ENCODE measurements around the gene HBE1. TPM values are rescaled to one million over a fixed set of nuclear protein-coding genes. Genes with fewer than 3 reads are reported as not detected.

HBE1 gene
- total RNA-seq, 2 experiments from 2014 or later = not detected

DNA sequence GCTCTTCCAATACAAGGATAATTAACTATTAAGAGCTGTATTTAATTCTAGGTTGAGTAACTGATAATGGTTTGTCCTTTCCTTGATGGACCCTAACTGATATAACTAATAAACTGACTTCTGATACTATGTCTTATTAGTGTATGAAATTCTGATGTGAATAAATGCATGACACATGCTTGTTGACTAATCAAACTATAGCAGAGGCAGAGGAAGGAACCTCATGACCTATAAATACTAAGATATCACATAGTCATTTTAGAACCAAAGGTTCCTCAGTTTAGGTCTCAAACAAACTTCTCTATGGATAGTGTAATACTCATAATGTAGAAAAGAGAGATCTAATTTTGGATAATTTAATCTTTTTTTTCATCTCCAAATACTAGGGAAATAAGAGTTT lies 30.7 kb downstream of the HBE1 start:
- ChIA-PET CTCF (no interaction called here), POLR2A (no interaction called here)
- Mint-ChIP-seq H3K9me3 (ENCODE audit: low read depth) (no peaks in the 10 kb centered on the region), H3K36me3 (ENCODE audit: low read depth) (no peaks in the 10 kb centered on the region), H3K27ac (no peak overlapping the region), H3K27me3 (peaks cover 3% of the 10 kb centered on the region), H3K4me1 (no peaks in the 10 kb centered on the region), H3K4me3 (no peak overlapping the region)
- ATAC-seq (no peak), DNase-seq (no peak)
- intact Hi-C loops (cut with DNase I, micrococcal nuclease) = no loop called here

DNA sequence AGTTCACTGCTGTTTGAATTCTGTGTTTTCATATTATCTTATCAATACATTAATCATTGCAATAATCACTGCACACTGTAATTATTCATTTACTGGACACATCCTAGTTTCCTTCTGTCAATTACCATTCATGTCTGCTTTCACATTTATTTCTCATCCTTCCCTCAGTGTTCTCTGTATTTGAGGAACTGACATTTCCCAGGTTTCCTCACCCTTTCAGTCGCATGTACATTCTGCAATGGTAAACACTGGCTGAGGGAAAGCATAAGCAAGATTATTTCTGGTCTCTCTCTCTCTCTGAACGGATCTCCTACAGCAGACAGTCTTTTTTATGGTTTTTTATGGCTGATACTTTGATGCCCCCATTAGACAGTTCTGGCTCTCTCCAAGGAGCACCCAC lies 31.3 kb downstream of the HBE1 start:
- peaks cover 3% of the 10 kb centered on the region for H3K27me3 Mint-ChIP-seq
- H3K9me3 Mint-ChIP-seq (ENCODE audit: low read depth) = no peaks in the 10 kb centered on the region
- ATAC-seq = no peak
- DNase-seq = no peak
- intact Hi-C loops (cut with DNase I, micrococcal nuclease) = no loop called here
- H3K4me3 Mint-ChIP-seq = no peak overlapping the region
- ChIA-PET CTCF (no interaction called here), POLR2A (no interaction called here)
- H3K36me3 Mint-ChIP-seq (ENCODE audit: low read depth) = no peaks in the 10 kb centered on the region
- no peaks in the 10 kb centered on the region for H3K4me1 Mint-ChIP-seq
- H3K27ac Mint-ChIP-seq = no peak overlapping the region

DNA sequence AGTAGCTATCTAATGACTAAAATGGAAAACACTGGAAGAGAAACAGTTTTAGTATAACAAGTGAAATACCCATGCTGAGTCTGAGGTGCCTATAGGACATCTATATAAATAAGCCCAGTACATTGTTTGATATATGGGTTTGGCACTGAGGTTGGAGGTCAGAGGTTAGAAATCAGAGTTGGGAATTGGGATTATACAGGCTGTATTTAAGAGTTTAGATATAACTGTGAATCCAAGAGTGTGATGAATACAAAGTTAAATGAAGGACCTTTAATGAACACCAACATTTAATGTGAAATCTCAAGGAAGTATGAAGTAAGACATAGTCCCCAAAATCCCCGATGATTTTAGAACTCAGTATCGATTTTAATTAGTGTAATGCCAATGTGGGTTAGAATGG lies 32.3 kb downstream of the HBE1 start:
- H3K4me3 Mint-ChIP-seq = no peak overlapping the region
- peaks cover 3% of the 10 kb centered on the region for H3K27me3 Mint-ChIP-seq
- POLR2A ChIA-PET = no interaction called here
- DNase-seq = no peak
- no peaks in the 10 kb centered on the region for H3K9me3 Mint-ChIP-seq (ENCODE audit: low read depth)
- H3K27ac Mint-ChIP-seq = no peak overlapping the region
- CTCF ChIA-PET = no interaction called here
- ATAC-seq = no peak
- intact Hi-C loops (cut with DNase I, micrococcal nuclease) = no loop called here
- no peaks in the 10 kb centered on the region for H3K4me1 Mint-ChIP-seq
- H3K36me3 Mint-ChIP-seq (ENCODE audit: low read depth) = no peaks in the 10 kb centered on the region

DNA sequence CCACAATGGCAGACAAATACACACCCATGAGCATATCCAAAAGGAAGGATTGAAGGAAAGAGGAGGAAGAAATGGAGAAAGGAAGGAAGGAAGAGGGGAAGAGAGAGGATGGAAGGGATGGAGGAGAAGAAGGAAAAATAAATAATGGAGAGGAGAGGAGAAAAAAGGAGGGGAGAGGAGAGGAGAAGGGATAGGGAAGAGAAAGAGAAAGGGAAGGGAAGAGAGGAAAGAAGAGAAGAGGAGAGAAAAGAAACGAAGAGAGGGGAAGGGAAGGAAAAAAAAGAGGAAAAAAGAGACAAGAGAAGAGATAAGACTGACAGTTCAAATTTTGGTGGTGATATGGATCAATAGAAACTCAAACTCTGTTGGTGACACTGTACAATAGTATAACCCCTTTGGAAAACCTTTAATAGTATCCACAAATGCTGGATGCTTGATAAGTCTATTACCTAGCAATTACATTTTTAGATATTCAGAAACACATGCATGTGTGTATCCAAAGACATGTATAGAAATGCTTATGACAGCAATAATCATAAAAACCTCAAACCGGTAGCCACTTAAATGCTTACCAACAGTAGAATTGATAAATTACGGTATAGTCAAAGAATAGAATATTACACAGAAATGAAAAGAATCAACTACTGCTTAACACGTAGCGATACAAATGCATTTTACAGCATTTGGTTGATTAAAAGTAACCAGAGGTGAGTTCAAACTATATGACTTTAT lies 34.2 kb downstream of the HBE1 start:
- ATAC-seq = no peak
- CTCF ChIA-PET = no interaction called here
- H3K4me1 Mint-ChIP-seq = no peaks in the 10 kb centered on the region
- H3K9me3 Mint-ChIP-seq (ENCODE audit: low read depth) = no peaks in the 10 kb centered on the region
- DNase-seq = no peak
- H3K36me3 Mint-ChIP-seq (ENCODE audit: low read depth) = no peaks in the 10 kb centered on the region
- H3K27me3 Mint-ChIP-seq = peaks cover 5% of the 10 kb centered on the region
- H3K4me3 Mint-ChIP-seq = no peak overlapping the region
- no peak overlapping the region for H3K27ac Mint-ChIP-seq
- intact Hi-C loops (cut with DNase I, micrococcal nuclease) = no loop called here
- POLR2A ChIA-PET = no interaction called here

DNA sequence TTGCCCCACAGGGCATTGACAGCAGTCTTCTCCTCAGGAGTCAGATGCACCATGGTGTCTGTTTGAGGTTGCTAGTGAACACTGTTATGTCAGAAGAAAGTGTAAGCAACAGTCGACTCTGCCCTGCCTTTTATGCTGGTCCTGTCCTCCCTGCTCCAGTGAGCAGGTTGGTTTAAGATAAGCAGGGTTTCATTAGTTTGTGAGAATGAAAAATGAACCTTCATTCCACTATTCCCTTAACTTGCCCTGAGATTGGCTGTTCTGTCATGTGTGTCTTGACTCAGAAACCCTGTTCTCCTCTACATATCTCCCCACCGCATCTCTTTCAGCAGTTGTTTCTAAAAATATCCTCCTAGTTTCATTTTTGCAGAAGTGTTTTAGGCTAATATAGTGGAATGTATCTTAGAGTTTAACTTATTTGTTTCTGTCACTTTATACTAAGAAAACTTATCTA lies 35.3 kb downstream of the HBE1 start, which contains the start of gene HBD:
Gene HBD, minus strand, starts transcription at position 103 of the 454 bp plus-strand sequence. Its CDS starts 50 bp downstream, at position 53.
- DNase-seq = no peak
- no peaks in the 10 kb centered on the region for H3K9me3 Mint-ChIP-seq (ENCODE audit: low read depth)
- no peak within 1 kb of the TSS for H3K4me3 Mint-ChIP-seq
- ChIA-PET CTCF (no interaction called here), POLR2A (no interaction called here)
- H3K27ac Mint-ChIP-seq = no peak within 1 kb of the TSS
- no peaks in the 10 kb centered on the region for H3K4me1 Mint-ChIP-seq
- peaks cover 5% of the 10 kb centered on the region for H3K27me3 Mint-ChIP-seq
- ATAC-seq = no peak
- no peaks in the 10 kb centered on the region for H3K36me3 Mint-ChIP-seq (ENCODE audit: low read depth)
- intact Hi-C loops (cut with DNase I, micrococcal nuclease) = no loop called here

DNA sequence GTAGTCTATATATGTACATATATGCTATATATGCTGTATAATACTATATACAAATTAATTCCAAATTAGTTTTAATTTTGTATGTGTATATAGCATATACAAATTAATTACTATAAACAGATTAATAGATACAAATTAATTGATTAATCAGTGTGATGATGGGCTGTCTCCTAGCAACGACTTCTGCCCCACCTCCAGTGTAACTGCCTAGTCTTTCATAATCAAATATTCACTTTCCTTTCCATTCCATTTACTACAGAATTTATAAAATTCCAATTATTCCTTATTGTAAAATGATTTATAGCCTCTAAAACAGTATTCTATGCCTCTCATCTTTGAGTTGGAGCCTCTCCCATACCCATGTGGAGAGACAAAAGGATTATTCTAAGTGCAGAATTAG lies 36.4 kb downstream of the HBE1 start:
- no peak for ATAC-seq
- H3K36me3 Mint-ChIP-seq (ENCODE audit: low read depth) = no peaks in the 10 kb centered on the region
- H3K27ac Mint-ChIP-seq = no peak overlapping the region
- POLR2A ChIA-PET = no interaction called here
- peaks cover 2% of the 10 kb centered on the region for H3K27me3 Mint-ChIP-seq
- intact Hi-C loops (cut with DNase I, micrococcal nuclease) = no loop called here
- CTCF ChIA-PET = no interaction called here
- H3K9me3 Mint-ChIP-seq (ENCODE audit: low read depth) = no peaks in the 10 kb centered on the region
- no peaks in the 10 kb centered on the region for H3K4me1 Mint-ChIP-seq
- H3K4me3 Mint-ChIP-seq = no peak overlapping the region
- DNase-seq = no peak

DNA sequence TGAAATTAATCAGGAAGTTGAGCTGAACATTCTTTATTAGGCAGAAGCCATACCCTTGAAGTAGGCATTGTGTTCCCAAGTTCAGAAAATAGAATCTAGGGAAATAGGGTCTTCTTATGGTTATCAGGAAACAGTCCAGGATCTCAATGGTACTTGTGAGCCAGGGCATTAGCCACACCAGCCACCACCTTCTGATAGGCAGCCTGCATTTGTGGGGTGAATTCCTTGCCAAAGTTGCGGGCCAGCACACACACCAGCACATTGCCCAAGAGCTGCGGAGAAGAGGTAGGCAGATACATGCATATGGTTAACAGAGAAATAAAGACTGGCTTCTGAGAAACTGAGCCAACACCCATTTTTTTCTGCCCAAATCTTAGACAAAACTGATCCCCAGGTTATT lies 36.9 kb downstream of the HBE1 start:
- DNase-seq (no peak), ATAC-seq (no peak)
- no peaks in the 10 kb centered on the region for H3K36me3 Mint-ChIP-seq (ENCODE audit: low read depth)
- CTCF ChIA-PET = no interaction called here
- POLR2A ChIA-PET = no interaction called here
- H3K27ac Mint-ChIP-seq = no peak overlapping the region
- peaks cover 2% of the 10 kb centered on the region for H3K27me3 Mint-ChIP-seq
- no peak overlapping the region for H3K4me3 Mint-ChIP-seq
- no peaks in the 10 kb centered on the region for H3K4me1 Mint-ChIP-seq
- no peaks in the 10 kb centered on the region for H3K9me3 Mint-ChIP-seq (ENCODE audit: low read depth)
- intact Hi-C loops (cut with DNase I, micrococcal nuclease) = no loop called here

DNA sequence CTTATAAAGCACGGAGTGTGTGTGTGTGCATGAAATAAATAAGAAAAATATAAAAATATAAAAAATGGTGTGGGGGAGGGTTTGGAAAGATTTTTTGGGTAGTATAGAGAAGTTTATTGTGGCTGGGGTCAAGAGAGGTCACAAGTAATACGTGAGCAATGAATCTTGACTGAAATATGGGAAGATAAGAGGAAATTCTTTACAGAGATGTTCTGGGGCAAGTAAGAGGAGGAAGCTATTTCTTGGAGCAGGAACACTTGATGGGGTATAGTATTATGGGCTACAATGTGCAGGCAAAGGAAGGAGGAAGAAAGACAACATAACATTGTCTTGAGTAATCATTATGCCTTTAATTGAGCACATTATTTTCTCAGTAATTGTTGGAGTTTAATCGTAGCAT lies 37.6 kb downstream of the HBE1 start:
- Mint-ChIP-seq H3K36me3 (ENCODE audit: low read depth) (no peaks in the 10 kb centered on the region), H3K9me3 (ENCODE audit: low read depth) (no peaks in the 10 kb centered on the region), H3K27me3 (peaks cover 2% of the 10 kb centered on the region), H3K4me3 (no peak overlapping the region), H3K4me1 (no peaks in the 10 kb centered on the region), H3K27ac (no peak overlapping the region)
- DNase-seq (no peak), ATAC-seq (no peak)
- POLR2A ChIA-PET = no interaction called here
- CTCF ChIA-PET = no interaction called here
- intact Hi-C loops (cut with DNase I, micrococcal nuclease) = no loop called here

DNA sequence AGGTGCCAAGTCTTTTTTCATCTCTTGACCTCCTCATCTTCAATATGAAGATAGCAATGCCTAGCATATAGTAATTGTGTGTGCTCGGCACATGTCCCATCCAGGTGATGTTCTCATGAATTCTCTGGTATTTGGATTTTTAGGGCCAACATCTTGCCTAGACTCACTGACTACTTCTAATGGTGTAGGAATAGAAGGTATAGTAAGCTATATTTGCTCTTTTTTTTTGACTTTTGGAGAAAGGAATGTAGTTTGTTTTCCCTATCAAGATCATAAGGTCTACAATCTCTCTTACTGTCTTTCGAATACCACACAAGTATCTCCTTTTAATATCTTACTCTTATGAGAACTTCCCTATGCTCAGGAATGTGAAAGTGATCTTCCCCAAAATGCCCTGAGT lies 38.6 kb downstream of the HBE1 start:
- intact Hi-C loops (cut with DNase I, micrococcal nuclease) = no loop called here
- no peaks in the 10 kb centered on the region for H3K4me1 Mint-ChIP-seq
- no peak for ATAC-seq
- no peak overlapping the region for H3K27ac Mint-ChIP-seq
- H3K27me3 Mint-ChIP-seq = peaks cover 2% of the 10 kb centered on the region
- no peaks in the 10 kb centered on the region for H3K9me3 Mint-ChIP-seq (ENCODE audit: low read depth)
- ChIA-PET POLR2A (no interaction called here), CTCF (no interaction called here)
- no peak for DNase-seq
- no peak overlapping the region for H3K4me3 Mint-ChIP-seq
- no peaks in the 10 kb centered on the region for H3K36me3 Mint-ChIP-seq (ENCODE audit: low read depth)

DNA sequence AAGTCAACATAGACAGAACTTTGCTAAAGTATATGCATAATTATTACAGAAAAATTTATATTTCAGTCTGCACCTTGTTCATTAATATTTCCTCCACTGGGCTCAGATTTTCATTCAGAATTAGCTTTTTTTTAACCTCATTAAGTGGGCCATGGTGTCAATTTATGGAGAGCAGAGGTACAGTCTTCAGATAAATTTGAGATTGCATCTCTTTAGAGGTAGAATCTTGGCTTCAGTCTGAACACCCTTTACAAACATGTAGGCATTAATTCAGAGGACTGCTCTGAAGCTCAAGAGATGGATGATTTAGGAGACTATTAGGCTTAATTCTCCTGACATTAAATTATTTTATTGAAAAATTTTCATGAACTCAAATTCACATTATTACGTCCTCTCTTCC lies 39.5 kb downstream of the HBE1 start:
- Mint-ChIP-seq H3K4me1 (no peaks in the 10 kb centered on the region), H3K36me3 (ENCODE audit: low read depth) (no peaks in the 10 kb centered on the region), H3K27ac (no peak overlapping the region), H3K27me3 (peaks cover 2% of the 10 kb centered on the region), H3K9me3 (ENCODE audit: low read depth) (no peaks in the 10 kb centered on the region), H3K4me3 (no peak overlapping the region)
- intact Hi-C loops (cut with DNase I, micrococcal nuclease) = no loop called here
- ATAC-seq (no peak), DNase-seq (no peak)
- POLR2A ChIA-PET = no interaction called here
- CTCF ChIA-PET = no interaction called here

DNA sequence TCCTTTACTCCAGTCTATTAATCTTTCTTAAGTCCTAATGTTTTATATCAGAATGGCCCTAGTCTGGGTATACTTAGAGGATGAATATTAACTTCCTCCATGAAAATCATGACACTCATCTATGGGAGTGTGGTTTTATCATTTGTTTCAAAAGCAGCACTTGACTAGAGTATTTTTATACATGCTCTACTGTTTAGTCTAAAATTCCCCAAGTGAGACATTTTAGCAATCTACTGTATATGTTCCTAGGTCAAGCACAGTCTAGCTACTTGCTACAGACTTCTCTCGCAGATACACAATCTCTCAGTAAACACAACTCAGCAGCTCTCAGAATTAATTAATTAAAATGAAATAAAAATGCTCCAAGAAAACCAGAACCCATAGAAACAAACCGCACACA lies 39.9 kb downstream of the HBE1 start:
- intact Hi-C loops (cut with DNase I, micrococcal nuclease) = no loop called here
- Mint-ChIP-seq H3K27ac (no peak overlapping the region), H3K4me3 (no peak overlapping the region), H3K36me3 (ENCODE audit: low read depth) (no peaks in the 10 kb centered on the region), H3K9me3 (ENCODE audit: low read depth) (no peaks in the 10 kb centered on the region), H3K4me1 (no peaks in the 10 kb centered on the region), H3K27me3 (peaks cover 2% of the 10 kb centered on the region)
- no peak for DNase-seq
- ATAC-seq = no peak
- POLR2A ChIA-PET = no interaction called here
- CTCF ChIA-PET = no interaction called here

DNA sequence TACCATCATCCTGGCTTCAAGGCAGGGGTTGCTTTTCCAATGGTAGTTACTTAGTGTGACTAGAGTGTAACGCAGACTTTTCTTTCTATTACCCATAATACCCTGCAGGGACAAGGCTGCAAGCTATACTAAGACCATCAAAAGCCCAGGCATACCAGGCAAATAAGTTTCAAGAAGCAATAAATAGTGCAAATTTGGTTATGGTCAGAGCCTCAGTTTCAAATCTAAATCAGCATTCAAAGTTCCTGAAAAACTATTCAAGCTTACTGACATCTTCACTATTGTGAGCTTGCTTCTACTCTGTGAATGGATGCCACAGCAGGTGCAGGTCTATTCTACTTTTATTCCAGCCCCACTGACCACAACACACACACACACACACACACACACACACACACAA lies 40.4 kb downstream of the HBE1 start:
- Mint-ChIP-seq H3K4me1 (no peaks in the 10 kb centered on the region), H3K27me3 (peaks cover 2% of the 10 kb centered on the region), H3K9me3 (ENCODE audit: low read depth) (no peaks in the 10 kb centered on the region), H3K27ac (no peak overlapping the region), H3K36me3 (ENCODE audit: low read depth) (no peaks in the 10 kb centered on the region), H3K4me3 (no peak overlapping the region)
- DNase-seq = no peak
- CTCF ChIA-PET = no interaction called here
- no peak for ATAC-seq
- intact Hi-C loops (cut with DNase I, micrococcal nuclease) = no loop called here
- POLR2A ChIA-PET = no interaction called here

DNA sequence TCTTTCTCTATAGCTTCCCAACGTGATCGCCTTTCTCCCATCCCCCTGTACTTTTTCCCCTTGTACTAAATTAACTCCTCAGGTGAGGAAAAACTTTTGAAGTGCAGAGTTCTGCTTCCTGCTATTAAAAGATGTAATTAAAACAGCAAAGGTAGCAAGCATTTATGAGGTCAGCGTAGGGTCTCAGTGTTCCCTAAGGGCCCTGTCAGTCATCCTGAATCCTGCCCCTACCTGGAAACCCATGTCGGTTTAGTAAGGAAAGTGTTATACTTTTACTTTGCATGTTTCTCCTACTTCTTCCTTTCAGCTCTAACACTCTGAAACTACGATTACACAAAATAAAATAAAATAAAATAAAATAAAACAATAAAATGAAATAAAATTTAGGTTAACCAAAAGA lies 41.6 kb downstream of the HBE1 start:
- H3K27ac Mint-ChIP-seq = no peak overlapping the region
- ChIA-PET CTCF (no interaction called here), POLR2A (no interaction called here)
- no peaks in the 10 kb centered on the region for H3K9me3 Mint-ChIP-seq (ENCODE audit: low read depth)
- H3K4me1 Mint-ChIP-seq = no peaks in the 10 kb centered on the region
- no peak for DNase-seq
- no peak for ATAC-seq
- H3K36me3 Mint-ChIP-seq (ENCODE audit: low read depth) = no peaks in the 10 kb centered on the region
- H3K27me3 Mint-ChIP-seq = peaks cover 2% of the 10 kb centered on the region
- no peak overlapping the region for H3K4me3 Mint-ChIP-seq
- intact Hi-C loops (cut with DNase I, micrococcal nuclease) = no loop called here

Data from activated CD4-positive, alpha-beta T cell treated with anti-CD3 and anti-CD28 coated beads for 36 hours (primary cell).